Endothelial cell of umbilical vein (primary cell): Measurements from ENCODE around the gene LRP6. TPM values are rescaled to one million over a fixed set of nuclear protein-coding genes. Genes with fewer than 3 reads are reported as not detected.

Source experiments
- BruUV-seq: library from RNA; stranded (reverse); fragments of 400-500 nt; replicated peaks from 2 replicates; lab custom pipeline; 2021; lab: Mats Ljungman, UMichigan
- CTCF ChIA-PET: fragments of 300-600, 350-600 bp; sonication (Branson Sonifier 250); formaldehyde crosslinking; loops from one replicate; lab custom pipeline; 2021; ENCODE audit warnings: antibody characterized with exemption, inconsistent platforms; lab: Charles Lee
- POLR2A ChIA-PET: fragments of 300-600, 350-600 bp; sonication (Branson Sonifier 250); formaldehyde crosslinking; loops from one replicate; lab custom pipeline; 2021; ENCODE audit warnings: antibody characterized with exemption, inconsistent platforms; lab: Charles Lee
- DNase-seq: peaks from one replicate; pipeline ENCODE4 v3.0.0-alpha.2; 2011; ENCODE audit warnings: low read depth, low spot score
- FAIRE-seq: peaks from 2 replicates; lab custom pipeline; 2011; peaks lifted over from hg19 to GRCh38; lab: Jason Lieb, UNC
- H2AFZ ChIP-seq: 2 replicates; pipeline ENCODE4 v1.6.0; 2012; ENCODE audit warnings: low read depth, low read length, control low read depth, inconsistent platforms
- H3K27ac ChIP-seq: 2 replicates; pipeline ENCODE4 v1.5.1; 2011; ENCODE audit warnings: low read depth, mild to moderate bottlenecking, control low read depth, low read length, moderate library complexity; ENCODE audit not compliant: insufficient read depth
- H3K27me3 ChIP-seq, 2 experiments: 2 replicates each; pipeline versions ENCODE4 v1.6.0 to v1.6.1; 2011; ENCODE audit warnings: low read length in 2 of 2, mixed read lengths in 1 of 2; ENCODE audit not compliant: control insufficient read depth in 2 of 2, insufficient read depth in 2 of 2
- H3K36me3 ChIP-seq, 2 experiments: 2 replicates in 1 of 2; 3 replicates in 1 of 2; pipeline ENCODE4 v1.5.1; 2011; ENCODE audit warnings: low read length in 2 of 2, mild to moderate bottlenecking in 1 of 2, moderate library complexity in 1 of 2; ENCODE audit not compliant: control insufficient read depth in 2 of 2, insufficient read depth in 2 of 2; ENCODE audit errors: extremely low read depth in 1 of 2
- H3K4me1 ChIP-seq: 3 replicates; pipeline ENCODE4 v1.5.1; 2011; ENCODE audit warnings: mild to moderate bottlenecking, low read length; ENCODE audit not compliant: control insufficient read depth, insufficient read depth; ENCODE audit errors: extremely low read depth
- H3K4me2 ChIP-seq: 2 replicates; pipeline ENCODE4 v1.6.1; 2011; ENCODE audit warnings: low read length, control low read depth, mixed read lengths; ENCODE audit not compliant: insufficient read depth
- H3K4me3 ChIP-seq, 3 experiments: fragments of 200-600 bp in 1 of 3; sonication (generic), shearing (Covaris generic) in 1 of 3; replicated peaks in 1 of 3; 2 replicates each; pipeline ENCODE4 v1.5.1; 2011 to 2016; ENCODE audit warnings: control low read depth in 3 of 3, low read length in 3 of 3, mild to moderate bottlenecking in 2 of 3, inconsistent platforms in 1 of 3, low read depth in 1 of 3, moderate library complexity in 1 of 3; ENCODE audit not compliant: insufficient read depth in 1 of 3
- H3K79me2 ChIP-seq: 2 replicates; pipeline ENCODE4 v1.6.0; 2012; ENCODE audit warnings: low read length, inconsistent platforms; ENCODE audit not compliant: control insufficient read depth, insufficient read depth
- H3K9ac ChIP-seq: replicated peaks from 2 replicates; pipeline ENCODE3; 2011; ENCODE audit warnings: low read length, control low read depth; ENCODE audit not compliant: insufficient read depth; ENCODE audit errors: extremely low read depth
- H3K9me1 ChIP-seq: replicated peaks from 3 replicates; pipeline ENCODE4 v1.6.0; 2011; ENCODE audit warnings: mild to moderate bottlenecking, low read length; ENCODE audit not compliant: control insufficient read depth, insufficient read depth; ENCODE audit errors: extremely low read depth
- H3K9me3 ChIP-seq: replicated peaks from 2 replicates; pipeline ENCODE4 v1.5.1; 2012; ENCODE audit warnings: low read length, inconsistent platforms; ENCODE audit not compliant: control insufficient read depth, insufficient read depth
- H4K20me1 ChIP-seq: replicated peaks from 2 replicates; pipeline ENCODE3; 2011; ENCODE audit warnings: mild to moderate bottlenecking, low read length; ENCODE audit not compliant: control insufficient read depth, insufficient read depth; ENCODE audit errors: extremely low read depth
- CTCF ChIP-seq, 2 donors: IDR thresholded peaks; 1 replicate in 1 of 2; 2 replicates in 1 of 2; pipeline ENCODE4 v1.5.1; 2011; ENCODE audit warnings: low read length in 2 of 2, mild to moderate bottlenecking in 2 of 2, moderate library complexity in 2 of 2, control low read depth in 1 of 2, inconsistent platforms in 1 of 2, low read depth in 1 of 2; ENCODE audit not compliant: insufficient read depth in 1 of 2; ENCODE audit errors: extremely low read depth in 1 of 2
- EZH2 ChIP-seq: IDR thresholded peaks from 2 replicates; pipeline ENCODE4 v1.6.1; 2012; ENCODE audit warnings: borderline replicate concordance, low read depth, mild to moderate bottlenecking, moderate library complexity, low read length, inconsistent platforms; ENCODE audit not compliant: severe bottlenecking
- FOS ChIP-seq: IDR thresholded peaks from 2 replicates; pipeline ENCODE4 v1.6.1; 2011; ENCODE audit warnings: mild to moderate bottlenecking, low read length, moderate library complexity, borderline replicate concordance; ENCODE audit not compliant: insufficient read depth
- GATA2 ChIP-seq: IDR thresholded peaks from 2 replicates; pipeline ENCODE4 v1.7.0; 2011; ENCODE audit warnings: low read depth, mild to moderate bottlenecking, moderate library complexity, mixed read lengths, low read length; ENCODE audit not compliant: insufficient read length, insufficient read depth
- JUN ChIP-seq: IDR thresholded peaks from 2 replicates; pipeline ENCODE4 v1.6.1; 2011; ENCODE audit warnings: borderline replicate concordance, low read depth; ENCODE audit not compliant: insufficient read length, insufficient read depth
- MAX ChIP-seq: IDR thresholded peaks from 2 replicates; pipeline ENCODE4 v1.6.1; 2011; ENCODE audit not compliant: insufficient read depth, insufficient read length
- MYC ChIP-seq: IDR thresholded peaks from one replicate; pipeline ENCODE4 v1.6.1; 2011; ENCODE audit warnings: mild to moderate bottlenecking, low read depth, low read length
- POLR2A ChIP-seq: IDR thresholded peaks from 2 replicates; pipeline ENCODE4 v1.6.1; 2012; ENCODE audit warnings: low read depth, mild to moderate bottlenecking, control low read depth, low read length
- POLR2AphosphoS5 ChIP-seq: IDR thresholded peaks from 2 replicates; pipeline ENCODE4 v1.6.1; 2012; ENCODE audit warnings: low read depth, mild to moderate bottlenecking, control low read depth, low read length, moderate library complexity; ENCODE audit not compliant: insufficient read depth
- dilution Hi-C: fragments of 300-500 bp; cut with MboI; formaldehyde crosslinking; loops from one replicate; pipeline ENCODE4 v1.15.0; 2019; ENCODE audit warnings: low sequenced_read_pairs; ENCODE audit not compliant: extremely low pct_ligation_motif_present
- intact Hi-C: fragments of 100-400 bp; cut with micrococcal nuclease; formaldehyde crosslinking; loops from one replicate; pipeline ENCODE4 v1.10.0; 2022
- polyA plus RNA-seq, 4 experiments: library from polyadenylated mRNA; depleted of rRNA in 3 of 4; stranded (reverse) in 3 of 4; unstranded in 1 of 4; fragments of >200 nt; gene quantifications; 2 replicates each; pipeline versions ENCODE4 v1.2.1 to v1.2.3, GENCODE V29; 2011 to 2012; ENCODE audit warnings: missing spikeins in 1 of 4
- total RNA-seq: library from RNA; stranded (reverse); gene quantifications from 2 replicates; pipeline ENCODE4 v1.2.3, GENCODE V29; 2021

Gene LRP6
- total and polyA plus RNA-seq, 2 donors (not counting 3 experiments of a cell fraction or from before 2014, with no cell fraction given) = 28.5 to 41.7 TPM

GRCh38 chr12:12202747-12203146 is 64.1 kb downstream of the LRP6 start:
- Histone ChIP-seq H3K4me3 (no peak overlapping the region), H3K9ac (no peak overlapping the region), H3K4me1 (no peaks in the 10 kb centered on the region), H2AFZ (no peak overlapping the region), H4K20me1 (peaks cover 4% of the 10 kb centered on the region), H3K9me3 (no peaks in the 10 kb centered on the region), H3K27ac (no peak overlapping the region), H3K27me3 (no peaks in the 10 kb centered on the region), H3K4me2 (no peak overlapping the region), H3K9me1 (no peaks in the 10 kb centered on the region), H3K79me2 (peaks cover 7% of the 10 kb centered on the region), H3K36me3 (no peaks in the 10 kb centered on the region)
- FAIRE-seq = no peak
- TF ChIP-seq EZH2 = no peak
- TF ChIP-seq JUN = no peak
- TF ChIP-seq FOS = no peak
- TF ChIP-seq GATA2 = no peak
- no peak for TF ChIP-seq MAX
- TF ChIP-seq MYC = no peak
- TF ChIP-seq POLR2A = no peak
- no peak for TF ChIP-seq POLR2AphosphoS5
- TF ChIP-seq CTCF (IDR thresholded peaks at IDR 0.05; ENCODE audit: extremely low read depth in 1 of 2, insufficient read depth in 1 of 2, low read depth in 1 of 2, low read length in 2 of 2) = no peak
- ChIA-PET POLR2A (interaction anchor here (1.4 kb wide), 1 partner anchor 63 kb away, joined by 3 read pairs; the partner anchor contains the start of gene LRP6), CTCF (interaction anchor here (0.7 to 1.5 kb wide), 3 partner anchors 20 to 125 kb away, joined by 3 read pairs; no protein-coding TSS in a partner anchor)
- DNase-seq = no peak
- dilution Hi-C loops = no loop called here
- BruUV-seq = no TSS peak
- intact Hi-C loops = no loop called here
